HEK293T (cell line): ENCODE measurements around the gene DLK1.

ENCODE experiments used
- CTCF ChIA-PET: fragments of 350-600 bp; formaldehyde crosslinking; extraction: SDS; loops from one replicate; lab custom pipeline; 2021; ENCODE audit warnings: antibody characterized with exemption, inconsistent platforms; lab: Yijun Ruan, JAX
- POLR2A ChIA-PET: fragments of 350-600 bp; formaldehyde crosslinking; extraction: SDS; loops from one replicate; lab custom pipeline; 2020; ENCODE audit warnings: antibody characterized with exemption, inconsistent platforms; lab: Yijun Ruan, JAX
- DNase-seq: peaks from one replicate; pipeline ENCODE4 v3.0.0; 2012; ENCODE audit warnings: mixed read lengths; ENCODE audit errors: extremely low spot score
- ARNT ChIP-seq: fragments of 450-650 bp; IDR thresholded peaks from 2 replicates; pipeline ENCODE4 v1.6.1; 2017; ENCODE audit warnings: mild to moderate bottlenecking
- BHLHE40 ChIP-seq: fragments of 450-650 bp; IDR thresholded peaks from 2 replicates; pipeline ENCODE4 v1.6.1; 2016; ENCODE audit warnings: mild to moderate bottlenecking, moderate library complexity, borderline replicate concordance
- CTBP1 ChIP-seq: fragments of 450-650 bp; IDR thresholded peaks from 2 replicates; pipeline ENCODE4 v1.6.1; 2016; ENCODE audit warnings: borderline replicate concordance
- ELF4 ChIP-seq: fragments of 450-650 bp; IDR thresholded peaks from 2 replicates; pipeline ENCODE4 v1.6.1; 2017; ENCODE audit warnings: antibody characterized with exemption
- FOXA1 ChIP-seq: fragments of 450-650 bp; IDR thresholded peaks from 2 replicates; pipeline ENCODE4 v1.6.1; 2016; ENCODE audit warnings: mild to moderate bottlenecking
- FOXK2 ChIP-seq: fragments of 450-650 bp; IDR thresholded peaks from 2 replicates; pipeline ENCODE4 v1.6.1; 2016; ENCODE audit warnings: mild to moderate bottlenecking
- FOXM1 ChIP-seq: fragments of 450-650 bp; IDR thresholded peaks from 2 replicates; pipeline ENCODE4 v1.6.1; 2017; ENCODE audit warnings: mild to moderate bottlenecking, borderline replicate concordance
- HDGF ChIP-seq: fragments of 450-650 bp; IDR thresholded peaks from 2 replicates; pipeline ENCODE4 v1.6.1; 2017; ENCODE audit warnings: antibody characterized with exemption, borderline replicate concordance
- L3MBTL2 ChIP-seq: fragments of 450-650 bp; conservative IDR thresholded peaks from 2 replicates; pipeline ENCODE4 v1.6.1; 2016; ENCODE audit warnings: mild to moderate bottlenecking
- LEF1 ChIP-seq: fragments of 450-650 bp; IDR thresholded peaks from 2 replicates; pipeline ENCODE4 v1.6.1; 2017; ENCODE audit warnings: mild to moderate bottlenecking, borderline replicate concordance
- NFRKB ChIP-seq: fragments of 450-650 bp; IDR thresholded peaks from 2 replicates; pipeline ENCODE4 v1.6.1; 2016; ENCODE audit warnings: mild to moderate bottlenecking, moderate library complexity
- PKNOX1 ChIP-seq: fragments of 450-650 bp; IDR thresholded peaks from 2 replicates; pipeline ENCODE4 v1.6.1; 2016
- SP1 ChIP-seq: fragments of 450-650 bp; IDR thresholded peaks from 2 replicates; pipeline ENCODE4 v1.6.1; 2017
- SUZ12 ChIP-seq: fragments of 450-650 bp; IDR thresholded peaks from 2 replicates; pipeline ENCODE4 v1.6.1; 2016; ENCODE audit warnings: mild to moderate bottlenecking
- TARDBP ChIP-seq: fragments of 450-650 bp; IDR thresholded peaks from 2 replicates; pipeline ENCODE4 v1.6.1; 2016
- ZNF384 ChIP-seq: fragments of 450-650 bp; IDR thresholded peaks from 2 replicates; pipeline ENCODE4 v1.6.1; 2016

Gene DLK1

GRCh38 chr14:100684961-100685360, 41.7 kb upstream of the DLK1 start:
- TF ChIP-seq ARNT (no peak), SP1 (no peak), FOXK2 (no peak), CTBP1 (no peak), FOXM1 (no peak), ZNF384 (no peak), ELF4 (no peak), PKNOX1 (no peak), HDGF (no peak), BHLHE40 (no peak), LEF1 (no peak), TARDBP (no peak), FOXA1 (no peak), NFRKB (no peak), L3MBTL2 (no peak), SUZ12 (no peak)
- DNase-seq: no peak
- POLR2A ChIA-PET: no interaction called here
- CTCF ChIA-PET: no interaction called here

GRCh38 chr14:100686858-100687257, 39.8 kb upstream of the DLK1 start:
- ChIA-PET POLR2A (no interaction called here), CTCF (no interaction called here)
- DNase-seq: no peak
- TF ChIP-seq ARNT (no peak), FOXM1 (no peak), TARDBP (no peak), SP1 (no peak), ZNF384 (no peak), NFRKB (no peak), L3MBTL2 (no peak), SUZ12 (no peak), HDGF (no peak), CTBP1 (no peak), PKNOX1 (no peak), LEF1 (no peak), ELF4 (no peak)

GRCh38 chr14:100687386-100687785, 39.3 kb upstream of the DLK1 start:
- ChIA-PET CTCF (no interaction called here), POLR2A (no interaction called here)
- no peak for TF ChIP-seq TARDBP
- TF ChIP-seq FOXK2: no peak
- no peak for TF ChIP-seq L3MBTL2
- TF ChIP-seq SP1: no peak
- TF ChIP-seq FOXA1: no peak
- no peak for TF ChIP-seq ZNF384
- TF ChIP-seq NFRKB: no peak
- no peak for TF ChIP-seq ELF4
- no peak for TF ChIP-seq SUZ12
- TF ChIP-seq ARNT: no peak
- no peak for TF ChIP-seq PKNOX1
- no peak for TF ChIP-seq FOXM1
- TF ChIP-seq CTBP1: no peak
- TF ChIP-seq BHLHE40: no peak
- TF ChIP-seq LEF1: no peak
- no peak for DNase-seq

GRCh38 chr14:100688051-100688450, 38.6 kb upstream of the DLK1 start:
- TF ChIP-seq SUZ12 (no peak), TARDBP (no peak), HDGF (no peak), SP1 (no peak), L3MBTL2 (no peak), NFRKB (no peak), FOXA1 (no peak), PKNOX1 (no peak), FOXK2 (no peak)
- ChIA-PET CTCF (interaction anchor here (0.6 kb wide), 1 partner anchor 843 kb away, joined by 3 read pairs; no protein-coding TSS in a partner anchor), POLR2A (no interaction called here)
- DNase-seq: no peak

- ChIA-PET CTCF (no interaction called here), POLR2A (no interaction called here)
- TF ChIP-seq LEF1 (no peak), CTBP1 (no peak), HDGF (no peak), ELF4 (no peak)
- no peak for DNase-seq
These were observed 37.9 kb upstream of the DLK1 start for GRCh38 chr14:100688598-100689461.
